Kidney (tissue), 14 donors: ENCODE measurements around the gene ICA1. TPM values are rescaled to one million over a fixed set of nuclear protein-coding genes. Genes with fewer than 3 reads are reported as not detected.

Experiments used
- DNase-seq, 5 donors: peaks; one replicate each; pipeline ENCODE4 v3.0.0-alpha.2; 2013 to 2020
- FAIRE-seq: peaks from 2 replicates; lab custom pipeline; 2012; peaks lifted over from hg19 to GRCh38; lab: Jason Lieb, UNC
- H3K27ac ChIP-seq, 2 donors: one replicate each; pipeline ENCODE4 v1.7.0; 2013; ENCODE audit warnings: low read depth in 2 of 2, low read length in 2 of 2, inconsistent platforms in 1 of 2
- H3K27me3 ChIP-seq: one replicate; pipeline ENCODE4 v1.7.1; 2013; ENCODE audit warnings: low read length, inconsistent platforms; ENCODE audit not compliant: control insufficient read depth, insufficient read depth
- H3K36me3 ChIP-seq, 3 donors: one replicate each; pipeline versions ENCODE4 v1.7.0 to v1.7.1; 2013; ENCODE audit warnings: low read length in 3 of 3, control low read depth in 1 of 3, inconsistent platforms in 1 of 3; ENCODE audit not compliant: insufficient read depth in 3 of 3, control insufficient read depth in 2 of 3
- H3K4me1 ChIP-seq, 3 donors: one replicate each; pipeline versions ENCODE4 v1.7.0 to v1.7.1; 2013; ENCODE audit warnings: low read length in 3 of 3, inconsistent platforms in 1 of 3, low read depth in 1 of 3; ENCODE audit not compliant: control insufficient read depth in 2 of 3, insufficient read depth in 2 of 3
- H3K4me3 ChIP-seq, 3 donors: one replicate each; pipeline versions ENCODE4 v1.7.0 to v1.8.1; 2013; ENCODE audit warnings: low read length in 3 of 3, control low read depth in 1 of 3, inconsistent platforms in 1 of 3
- H3K9ac ChIP-seq, 3 donors: one replicate each; pipeline versions ENCODE4 v1.7.0 to v1.7.1; 2013; ENCODE audit warnings: low read length in 3 of 3, control low read depth in 1 of 3, inconsistent platforms in 1 of 3
- H3K9me3 ChIP-seq, 3 donors: one replicate each; pipeline versions ENCODE4 v1.7.0 to v1.7.1; 2013; ENCODE audit warnings: low read length in 3 of 3, control low read depth in 1 of 3, inconsistent platforms in 1 of 3; ENCODE audit not compliant: control insufficient read depth in 2 of 3, insufficient read depth in 1 of 3
- intact Hi-C: fragments of 100-400 bp; cut with DNase I; formaldehyde crosslinking; loops from one replicate; pipeline ENCODE4 v1.11.1; 2022
- polyA plus RNA-seq: library from polyadenylated mRNA; stranded (reverse); fragments of 350-450 nt; fragmentation: Illumina TruSeq; extraction: RNeasy Lipid Tissue Mini Kit (QIAGEN cat#74804); gene quantifications from one replicate; pipeline ENCODE4 v1.2.3, GENCODE V29; 2014; ENCODE audit warnings: low read depth, low replicate concordance; ENCODE audit not compliant: insufficient read depth
- total RNA-seq: library from RNA; stranded (reverse); fragmentation: NEBNext Ultra II Directional; extraction: Animal tissue kit (Norgen Biotek cat#: 25700); gene quantifications from one replicate; pipeline ENCODE4 v1.2.1, GENCODE V29; 2021
- TF ChIP-seq, protein P1 (sequence below): IDR thresholded peaks from 3 replicates; pipeline ENCODE4 v1.5.1; 2012; ENCODE audit warnings: mild to moderate bottlenecking, moderate library complexity, borderline replicate concordance; ENCODE audit not compliant: insufficient read depth; ENCODE audit errors: extremely low read depth
- donor health status: control.
- donor health status: control.
- donor health status: control.
- donor health status: control.
- donor health status: control.
- donor health status: DM: yes; HTN: yes; CAD: no.
- donor health status: Normal renal cell carcinoma (clear cell type).

The ICA1 gene
- total and polyA plus RNA-seq, 2 donors from 2014 or later, result 24.2 to 41.8 TPM

DNA sequence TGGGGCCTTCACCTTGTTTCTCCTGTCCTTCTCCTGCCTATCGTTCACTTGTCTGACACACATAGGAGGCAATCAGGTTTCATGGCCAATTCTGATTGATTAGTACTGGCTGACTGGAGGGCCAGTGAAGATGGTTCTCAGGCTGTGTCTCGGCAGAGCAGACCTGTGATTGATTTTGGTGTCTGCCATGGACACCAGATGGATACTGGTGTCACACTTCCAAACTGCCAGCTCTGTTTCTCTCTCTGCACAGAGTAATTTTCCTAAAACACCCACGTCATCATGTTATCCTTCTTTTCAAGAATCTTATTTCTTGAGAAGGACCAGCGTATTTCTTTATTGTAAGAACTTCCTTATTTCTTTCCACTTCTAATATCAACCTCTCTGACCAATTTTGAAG is 117.1 kb downstream of the ICA1 start:
- no peak overlapping the region for H3K27ac ChIP-seq
- H3K27me3 ChIP-seq, result no peaks in the 10 kb centered on the region
- no peak overlapping the region for H3K9ac ChIP-seq
- peaks cover 0 to 11% (median 4%) of the 10 kb centered on the region in 3 donors for H3K36me3 ChIP-seq
- FAIRE-seq (no peak), DNase-seq (no peak)
- TF ChIP-seq, protein P1, sequence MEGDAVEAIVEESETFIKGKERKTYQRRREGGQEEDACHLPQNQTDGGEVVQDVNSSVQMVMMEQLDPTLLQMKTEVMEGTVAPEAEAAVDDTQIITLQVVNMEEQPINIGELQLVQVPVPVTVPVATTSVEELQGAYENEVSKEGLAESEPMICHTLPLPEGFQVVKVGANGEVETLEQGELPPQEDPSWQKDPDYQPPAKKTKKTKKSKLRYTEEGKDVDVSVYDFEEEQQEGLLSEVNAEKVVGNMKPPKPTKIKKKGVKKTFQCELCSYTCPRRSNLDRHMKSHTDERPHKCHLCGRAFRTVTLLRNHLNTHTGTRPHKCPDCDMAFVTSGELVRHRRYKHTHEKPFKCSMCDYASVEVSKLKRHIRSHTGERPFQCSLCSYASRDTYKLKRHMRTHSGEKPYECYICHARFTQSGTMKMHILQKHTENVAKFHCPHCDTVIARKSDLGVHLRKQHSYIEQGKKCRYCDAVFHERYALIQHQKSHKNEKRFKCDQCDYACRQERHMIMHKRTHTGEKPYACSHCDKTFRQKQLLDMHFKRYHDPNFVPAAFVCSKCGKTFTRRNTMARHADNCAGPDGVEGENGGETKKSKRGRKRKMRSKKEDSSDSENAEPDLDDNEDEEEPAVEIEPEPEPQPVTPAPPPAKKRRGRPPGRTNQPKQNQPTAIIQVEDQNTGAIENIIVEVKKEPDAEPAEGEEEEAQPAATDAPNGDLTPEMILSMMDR, result no peak
- intact Hi-C loops, result no loop called here
- no peak overlapping the region for H3K4me3 ChIP-seq
- H3K9me3 ChIP-seq, result no peaks in the 10 kb centered on the region
- peaks cover 3 to 29% (median 5%) of the 10 kb centered on the region in 3 donors for H3K4me1 ChIP-seq

DNA sequence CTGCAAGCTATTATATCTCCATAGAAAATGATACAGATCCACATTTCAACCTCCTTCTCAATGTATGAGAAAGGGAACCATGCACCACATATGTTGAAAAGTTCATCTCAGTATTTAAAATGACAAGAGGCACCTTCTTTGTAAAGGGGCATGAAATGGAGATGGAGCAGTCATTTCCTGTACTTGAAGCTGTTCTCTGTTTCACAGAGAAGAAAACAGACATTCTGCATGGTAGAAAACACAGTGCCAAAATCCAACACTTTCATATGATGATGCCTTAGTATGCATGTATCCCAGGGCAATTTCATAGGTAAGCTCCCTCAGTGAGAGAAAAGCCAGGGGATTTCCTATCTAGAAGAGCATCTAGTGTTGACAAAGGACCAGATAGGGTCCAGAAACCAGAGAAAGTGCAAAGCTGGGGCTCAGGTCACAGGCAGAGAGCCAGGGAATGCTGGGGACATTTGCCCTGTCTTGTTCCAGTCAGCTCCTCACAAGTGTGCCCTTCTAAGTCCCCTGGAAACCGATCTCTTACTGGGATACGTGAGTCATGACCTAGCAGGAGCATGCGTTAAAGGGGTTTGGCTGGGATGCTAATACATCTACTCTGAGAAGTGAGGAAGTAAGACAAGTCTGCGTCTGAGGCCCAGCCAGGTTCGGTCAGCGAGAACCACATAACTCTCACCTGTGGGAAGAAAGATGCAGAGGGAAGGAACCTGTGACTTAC is 118.7 kb downstream of the ICA1 start:
- no peak overlapping the region for H3K27ac ChIP-seq
- no peaks in the 10 kb centered on the region for H3K27me3 ChIP-seq
- H3K36me3 ChIP-seq, result peaks cover 0 to 11% (median 4%) of the 10 kb centered on the region in 3 donors
- H3K4me1 ChIP-seq, result peaks cover 3 to 16% (median 3%) of the 10 kb centered on the region in 3 donors
- FAIRE-seq (no peak), DNase-seq (no peak)
- H3K4me3 ChIP-seq, result no peak overlapping the region
- no peak overlapping the region for H3K9ac ChIP-seq
- TF ChIP-seq, protein P1, result no peak
- no peaks in the 10 kb centered on the region for H3K9me3 ChIP-seq
- intact Hi-C loops, result no loop called here

DNA sequence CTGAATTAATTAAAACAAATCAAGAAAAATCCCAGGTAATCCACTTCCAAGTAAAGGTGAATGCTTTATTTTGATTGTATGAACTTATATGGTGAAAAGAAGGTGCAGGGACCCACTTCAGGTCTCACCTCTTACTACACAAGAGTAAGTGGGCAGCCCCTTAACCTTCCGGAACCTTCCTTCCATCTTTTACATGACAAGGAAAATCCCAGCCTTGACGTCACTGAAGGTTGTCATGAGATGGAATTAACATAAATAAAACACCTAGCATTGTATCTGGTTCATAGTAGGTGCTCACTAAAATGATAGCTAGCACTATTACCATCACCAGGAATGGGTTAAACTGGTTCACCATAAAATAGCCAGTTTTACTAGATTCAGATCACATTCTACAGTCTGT is 119.5 kb downstream of the ICA1 start:
- Histone ChIP-seq H3K4me3 (no peak overlapping the region), H3K27ac (no peak overlapping the region), H3K4me1 (peaks cover 0 to 25% (median 3%) of the 10 kb centered on the region in 3 donors), H3K9ac (no peak overlapping the region), H3K27me3 (no peaks in the 10 kb centered on the region), H3K9me3 (no peaks in the 10 kb centered on the region), H3K36me3 (peaks cover 0 to 15% (median 4%) of the 10 kb centered on the region in 3 donors)
- TF ChIP-seq, protein P1, result no peak
- intact Hi-C loops, result no loop called here
- no peak for FAIRE-seq
- no peak for DNase-seq

DNA sequence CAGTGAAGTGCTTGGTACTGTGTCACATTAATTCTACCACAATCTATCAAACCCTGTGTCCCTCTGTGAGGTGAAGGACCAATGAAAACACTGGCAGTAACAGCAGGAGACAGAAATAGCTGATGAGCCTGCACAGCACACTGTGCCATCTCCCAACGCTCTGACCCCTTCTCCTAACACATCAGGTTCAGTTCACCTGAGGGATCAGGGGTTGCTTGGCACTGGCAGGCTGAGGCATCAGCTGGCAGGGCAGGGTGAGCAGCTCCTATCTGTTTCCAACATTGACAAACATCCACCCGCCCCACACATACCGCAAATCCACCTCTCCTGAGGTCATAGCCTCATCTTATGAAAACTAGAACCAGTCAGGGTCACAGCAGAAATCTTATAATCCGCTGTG is 120.9 kb downstream of the ICA1 start:
- Histone ChIP-seq H3K9me3 (no peaks in the 10 kb centered on the region), H3K36me3 (peaks cover 0 to 15% (median 4%) of the 10 kb centered on the region in 3 donors), H3K27ac (no peak overlapping the region), H3K4me3 (no peak overlapping the region), H3K4me1 (peaks cover 3 to 30% (median 3%) of the 10 kb centered on the region in 3 donors), H3K27me3 (no peaks in the 10 kb centered on the region), H3K9ac (no peak overlapping the region)
- FAIRE-seq (no peak), DNase-seq (no peak)
- TF ChIP-seq, protein P1, result no peak
- intact Hi-C loops, result no loop called here
